ENCODE measurements around the gene TXN.

TXN gene

GRCh38 chr9:110270211-110270995 lies 14.1 kb upstream of the TXN start:
- TF ChIP-seq, protein P1, sequence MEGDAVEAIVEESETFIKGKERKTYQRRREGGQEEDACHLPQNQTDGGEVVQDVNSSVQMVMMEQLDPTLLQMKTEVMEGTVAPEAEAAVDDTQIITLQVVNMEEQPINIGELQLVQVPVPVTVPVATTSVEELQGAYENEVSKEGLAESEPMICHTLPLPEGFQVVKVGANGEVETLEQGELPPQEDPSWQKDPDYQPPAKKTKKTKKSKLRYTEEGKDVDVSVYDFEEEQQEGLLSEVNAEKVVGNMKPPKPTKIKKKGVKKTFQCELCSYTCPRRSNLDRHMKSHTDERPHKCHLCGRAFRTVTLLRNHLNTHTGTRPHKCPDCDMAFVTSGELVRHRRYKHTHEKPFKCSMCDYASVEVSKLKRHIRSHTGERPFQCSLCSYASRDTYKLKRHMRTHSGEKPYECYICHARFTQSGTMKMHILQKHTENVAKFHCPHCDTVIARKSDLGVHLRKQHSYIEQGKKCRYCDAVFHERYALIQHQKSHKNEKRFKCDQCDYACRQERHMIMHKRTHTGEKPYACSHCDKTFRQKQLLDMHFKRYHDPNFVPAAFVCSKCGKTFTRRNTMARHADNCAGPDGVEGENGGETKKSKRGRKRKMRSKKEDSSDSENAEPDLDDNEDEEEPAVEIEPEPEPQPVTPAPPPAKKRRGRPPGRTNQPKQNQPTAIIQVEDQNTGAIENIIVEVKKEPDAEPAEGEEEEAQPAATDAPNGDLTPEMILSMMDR (IDR thresholded peaks at IDR 0.05), result no peak

DNA sequence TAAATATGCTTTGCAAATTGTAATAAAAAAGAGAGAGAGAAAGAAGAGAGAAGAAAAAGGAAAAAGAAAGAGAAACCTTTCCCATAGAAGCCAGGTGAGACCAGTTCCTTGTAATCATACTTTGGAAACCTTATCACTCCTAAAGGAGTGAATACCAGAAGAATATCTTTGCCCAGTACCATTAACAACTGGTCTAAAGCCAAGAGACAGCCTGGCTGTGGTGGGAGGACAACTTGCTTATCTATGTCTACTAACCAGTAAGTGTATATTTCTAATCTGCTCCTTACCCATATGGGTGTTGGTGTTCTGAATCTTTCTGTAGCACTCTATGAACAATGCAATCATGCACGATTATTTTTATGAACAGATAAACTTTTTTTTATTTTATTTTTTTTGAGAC lies 10.5 kb upstream of the TXN start:
- TF ChIP-seq, protein P1 (IDR thresholded peaks at IDR 0.05), result no peak

DNA sequence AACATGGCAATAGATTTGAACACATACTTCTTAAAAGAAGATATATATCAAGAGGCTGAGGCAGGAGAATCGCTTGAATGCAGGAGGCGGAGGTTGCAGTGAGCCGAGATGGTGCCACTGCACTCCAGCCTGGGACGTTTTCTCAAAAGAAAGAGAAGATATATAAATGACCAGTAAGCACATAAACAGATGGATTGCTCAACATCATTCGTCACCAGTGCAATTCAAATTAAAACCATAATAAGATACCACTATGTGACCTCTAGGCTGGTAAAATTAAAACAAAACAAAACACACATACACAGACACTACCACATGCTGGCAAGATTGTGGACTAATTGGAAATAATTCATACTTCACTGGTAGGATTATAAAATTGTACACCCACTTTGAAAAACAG lies 5.3 kb upstream of the TXN start:
- TF ChIP-seq, protein P1 (IDR thresholded peaks at IDR 0.05), result no peak

- TF ChIP-seq, protein P1 (IDR thresholded peaks at IDR 0.05), result no peak
These were observed 4.6 kb upstream of the TXN start for GRCh38 chr9:110260911-110261310.

DNA sequence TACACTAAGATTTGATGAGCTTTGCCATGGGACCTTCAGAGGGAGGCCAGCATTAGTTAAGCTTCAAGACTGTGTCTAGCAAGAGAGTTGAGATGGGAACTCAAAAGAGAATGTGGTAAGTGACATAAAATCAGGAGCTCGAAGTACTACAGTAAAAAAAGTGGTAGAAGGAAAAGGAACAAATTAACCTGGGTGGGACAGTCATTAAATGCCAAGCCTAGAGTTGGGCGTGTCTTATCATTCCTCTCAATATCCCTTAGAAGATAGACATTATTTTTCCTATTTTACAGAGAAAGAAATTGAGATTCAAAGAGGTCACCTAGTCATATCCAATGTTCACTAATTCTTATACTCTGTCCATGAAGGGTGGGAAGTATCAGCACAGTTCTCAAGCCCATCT lies 3.3 kb upstream of the TXN start:
- TF ChIP-seq, protein P1 (IDR thresholded peaks at IDR 0.05), result no peak

DNA sequence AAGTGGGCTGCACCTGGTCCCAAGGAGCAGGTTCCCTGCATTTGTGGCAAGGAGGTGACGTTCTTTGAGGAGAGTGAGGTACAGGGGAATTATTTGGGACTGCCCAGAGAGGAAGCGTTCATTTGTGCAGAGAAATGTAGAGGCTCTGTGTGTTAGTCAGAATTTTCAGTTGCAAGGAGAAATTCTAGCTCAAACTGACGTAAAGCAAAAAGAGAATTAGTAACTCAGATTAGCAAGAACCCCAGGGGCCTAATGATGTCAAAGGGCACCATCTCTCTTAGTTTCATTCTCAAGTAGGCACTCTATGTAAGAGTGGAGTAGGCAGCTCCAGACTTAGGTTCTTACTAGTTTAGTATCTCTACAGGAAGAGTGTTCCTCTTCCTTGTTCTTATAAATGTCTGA lies 2.4 kb upstream of the TXN start:
- TF ChIP-seq, protein P1 (IDR thresholded peaks at IDR 0.05), result no peak

DNA sequence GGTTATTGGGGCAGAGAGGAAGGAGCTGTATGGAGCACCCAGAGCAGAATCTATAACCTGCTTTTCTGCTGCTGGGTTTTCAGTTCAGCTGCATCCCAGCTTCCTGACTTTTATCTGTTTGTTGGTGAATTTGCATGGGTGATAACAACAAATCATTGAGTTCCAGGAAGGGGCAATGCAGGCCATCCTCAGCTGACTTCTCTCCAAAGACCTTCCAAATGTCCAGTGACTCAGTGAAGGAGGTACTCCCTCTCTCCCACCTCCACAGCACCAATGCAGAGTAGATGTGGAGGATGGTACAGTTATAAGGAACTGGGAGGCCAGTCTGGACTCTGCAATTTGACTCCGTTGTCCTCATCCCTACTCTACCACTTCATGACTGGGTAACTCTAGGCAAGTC lies 1.6 kb upstream of the TXN start:
- TF ChIP-seq, protein P1 (IDR thresholded peaks at IDR 0.05), result no peak

Measured in LNCAP (cell line).